ENCODE results near the gene ADGRV1. TPM values are rescaled to one million over a fixed set of nuclear protein-coding genes. Genes with fewer than 3 reads are reported as not detected.

Gene ADGRV1
- total and polyA plus RNA-seq, 2 donors (not counting 3 experiments of a cell fraction or from before 2014, with no cell fraction given) = 0.11 to 0.55 TPM

DNA sequence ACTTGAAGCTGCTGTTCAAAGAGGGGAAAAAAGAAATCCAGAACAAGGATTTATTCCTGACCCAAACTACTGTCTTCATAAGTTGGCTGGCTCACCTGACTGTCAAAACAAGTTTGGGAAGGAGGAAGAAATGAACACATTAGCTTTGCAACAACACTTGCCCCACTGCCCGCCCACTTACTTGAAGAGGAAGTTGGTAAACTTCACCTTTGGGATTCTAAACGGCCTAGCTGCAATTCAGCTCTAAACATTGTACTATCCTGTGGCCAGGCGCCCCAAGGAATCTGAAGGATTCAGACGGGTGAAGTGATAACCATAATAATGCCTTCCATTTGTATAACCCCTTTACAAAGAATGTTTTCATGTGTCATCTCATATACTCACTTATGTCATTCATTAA lies 625.1 kb downstream of the ADGRV1 start:
- FAIRE-seq (no peak), DNase-seq (ENCODE audit: low read depth, low spot score) (no peak)
- Histone ChIP-seq H3K9me3 (replicated peaks; ENCODE audit: control insufficient read depth, insufficient read depth, low read length) (no peaks in the 10 kb centered on the region), H3K4me2 (ENCODE audit: insufficient read depth, low read length) (no peak overlapping the region), H3K9me1 (replicated peaks; ENCODE audit: control insufficient read depth, extremely low read depth, insufficient read depth, low read length) (no peaks in the 10 kb centered on the region), H3K4me3 (replicated peaks in 1 of 3; ENCODE audit: insufficient read depth in 1 of 3, low read depth in 1 of 3, low read length in 3 of 3) (no peak overlapping the region), H3K27ac (ENCODE audit: insufficient read depth, low read depth, low read length) (no peak overlapping the region), H3K79me2 (ENCODE audit: control insufficient read depth, insufficient read depth, low read length) (no peaks in the 10 kb centered on the region), H3K36me3 (ENCODE audit: control insufficient read depth in 2 of 2, extremely low read depth in 1 of 2, insufficient read depth in 2 of 2, low read length in 2 of 2) (no peaks in the 10 kb centered on the region), H3K4me1 (ENCODE audit: control insufficient read depth, extremely low read depth, insufficient read depth, low read length) (no peaks in the 10 kb centered on the region), H3K9ac (replicated peaks; ENCODE audit: extremely low read depth, insufficient read depth, low read length) (no peak overlapping the region), H4K20me1 (replicated peaks; ENCODE audit: control insufficient read depth, extremely low read depth, insufficient read depth, low read length) (no peaks in the 10 kb centered on the region), H2AFZ (ENCODE audit: low read depth, low read length) (no peak overlapping the region), H3K27me3 (ENCODE audit: control insufficient read depth in 2 of 2, insufficient read depth in 2 of 2, low read length in 2 of 2) (no peaks in the 10 kb centered on the region)
- CTCF ChIA-PET = interaction anchor here (0.9 to 4.3 kb wide), 6 partner anchors 14 to 316 kb away, joined by 3 to 18 read pairs (median 3); no protein-coding TSS in a partner anchor
- TF ChIP-seq MAX (IDR thresholded peaks at IDR 0.05; ENCODE audit: insufficient read depth, insufficient read length) (no peak), FOS (IDR thresholded peaks at IDR 0.05; ENCODE audit: borderline replicate concordance, insufficient read depth, low read length) (no peak), POLR2AphosphoS5 (IDR thresholded peaks at IDR 0.05; ENCODE audit: insufficient read depth, low read depth, low read length) (no peak), GATA2 (IDR thresholded peaks at IDR 0.05; ENCODE audit: insufficient read depth, insufficient read length, low read depth, low read length) (no peak), MYC (IDR thresholded peaks at IDR 0.05; ENCODE audit: low read depth, low read length) (no peak), JUN (IDR thresholded peaks at IDR 0.05; ENCODE audit: borderline replicate concordance, insufficient read depth, insufficient read length, low read depth) (no peak), EZH2 (IDR thresholded peaks at IDR 0.05; ENCODE audit: borderline replicate concordance, low read depth, low read length, severe bottlenecking) (no peak), POLR2A (IDR thresholded peaks at IDR 0.05; ENCODE audit: low read depth, low read length) (no peak)
- TF ChIP-seq, protein P1, sequence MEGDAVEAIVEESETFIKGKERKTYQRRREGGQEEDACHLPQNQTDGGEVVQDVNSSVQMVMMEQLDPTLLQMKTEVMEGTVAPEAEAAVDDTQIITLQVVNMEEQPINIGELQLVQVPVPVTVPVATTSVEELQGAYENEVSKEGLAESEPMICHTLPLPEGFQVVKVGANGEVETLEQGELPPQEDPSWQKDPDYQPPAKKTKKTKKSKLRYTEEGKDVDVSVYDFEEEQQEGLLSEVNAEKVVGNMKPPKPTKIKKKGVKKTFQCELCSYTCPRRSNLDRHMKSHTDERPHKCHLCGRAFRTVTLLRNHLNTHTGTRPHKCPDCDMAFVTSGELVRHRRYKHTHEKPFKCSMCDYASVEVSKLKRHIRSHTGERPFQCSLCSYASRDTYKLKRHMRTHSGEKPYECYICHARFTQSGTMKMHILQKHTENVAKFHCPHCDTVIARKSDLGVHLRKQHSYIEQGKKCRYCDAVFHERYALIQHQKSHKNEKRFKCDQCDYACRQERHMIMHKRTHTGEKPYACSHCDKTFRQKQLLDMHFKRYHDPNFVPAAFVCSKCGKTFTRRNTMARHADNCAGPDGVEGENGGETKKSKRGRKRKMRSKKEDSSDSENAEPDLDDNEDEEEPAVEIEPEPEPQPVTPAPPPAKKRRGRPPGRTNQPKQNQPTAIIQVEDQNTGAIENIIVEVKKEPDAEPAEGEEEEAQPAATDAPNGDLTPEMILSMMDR (IDR thresholded peaks at IDR 0.05; ENCODE audit: extremely low read depth in 1 of 2, insufficient read depth in 1 of 2, low read depth in 1 of 2, low read length in 2 of 2) = no peak
- POLR2A ChIA-PET = no interaction called here
- intact Hi-C loops (cut with micrococcal nuclease) (no loop called here), dilution Hi-C loops (cut with MboI; ENCODE audit: extremely low pct_ligation_motif_present, low sequenced_read_pairs) (no loop called here)
- no TSS peak for BruUV-seq (replicated peaks)
